C4-2B (cell line): ENCODE results near the gene POLR2J.
"Not testable (repeated sequence)": the region's sequence is repeated elsewhere in the genome, so short reads cannot be mapped to it uniquely, and the experiment has no call there.

Experiments
- ZFX ChIP-seq: fragments of 450-650 bp; IDR thresholded peaks from 2 replicates; pipeline ENCODE4 v1.6.1; 2017
- TF ChIP-seq, protein P1 (sequence below): fragments of 450-650 bp; conservative IDR thresholded peaks from 2 replicates; pipeline ENCODE4 v1.5.1; 2017; ENCODE audit warnings: mild to moderate bottlenecking

DNA sequence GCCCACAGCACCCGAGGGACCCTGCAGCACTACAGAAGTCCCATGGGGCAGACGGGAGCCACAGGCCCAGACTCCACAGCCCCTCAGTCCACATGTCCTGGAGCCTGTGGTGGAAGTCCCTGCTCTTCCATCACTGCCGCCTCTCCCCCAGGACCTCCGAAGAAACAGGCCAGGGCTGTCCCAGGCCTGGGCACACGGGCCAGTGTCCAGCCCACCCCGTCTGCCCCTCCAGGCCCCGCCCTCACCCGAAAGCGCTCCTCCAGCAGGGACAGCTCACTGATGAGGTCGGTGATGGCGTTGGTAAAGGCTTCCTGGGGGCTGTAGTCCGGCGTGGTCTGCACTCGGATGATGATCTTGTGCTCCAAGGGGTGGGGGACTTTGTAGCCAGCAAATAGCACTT lies 4.6 kb downstream of the POLR2J start:
- TF ChIP-seq, protein P1, sequence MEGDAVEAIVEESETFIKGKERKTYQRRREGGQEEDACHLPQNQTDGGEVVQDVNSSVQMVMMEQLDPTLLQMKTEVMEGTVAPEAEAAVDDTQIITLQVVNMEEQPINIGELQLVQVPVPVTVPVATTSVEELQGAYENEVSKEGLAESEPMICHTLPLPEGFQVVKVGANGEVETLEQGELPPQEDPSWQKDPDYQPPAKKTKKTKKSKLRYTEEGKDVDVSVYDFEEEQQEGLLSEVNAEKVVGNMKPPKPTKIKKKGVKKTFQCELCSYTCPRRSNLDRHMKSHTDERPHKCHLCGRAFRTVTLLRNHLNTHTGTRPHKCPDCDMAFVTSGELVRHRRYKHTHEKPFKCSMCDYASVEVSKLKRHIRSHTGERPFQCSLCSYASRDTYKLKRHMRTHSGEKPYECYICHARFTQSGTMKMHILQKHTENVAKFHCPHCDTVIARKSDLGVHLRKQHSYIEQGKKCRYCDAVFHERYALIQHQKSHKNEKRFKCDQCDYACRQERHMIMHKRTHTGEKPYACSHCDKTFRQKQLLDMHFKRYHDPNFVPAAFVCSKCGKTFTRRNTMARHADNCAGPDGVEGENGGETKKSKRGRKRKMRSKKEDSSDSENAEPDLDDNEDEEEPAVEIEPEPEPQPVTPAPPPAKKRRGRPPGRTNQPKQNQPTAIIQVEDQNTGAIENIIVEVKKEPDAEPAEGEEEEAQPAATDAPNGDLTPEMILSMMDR = not testable (repeated sequence)
- TF ChIP-seq ZFX = not testable (repeated sequence)
